ENCODE measurements around the gene IL10RA. TPM values are rescaled to one million over a fixed set of nuclear protein-coding genes. Genes with fewer than 3 reads are reported as not detected.
A peak's percentile ranks its signal among the peaks of the same experiment; 100 is the strongest.

The IL10RA gene
- total and polyA plus RNA-seq, 9 of the 15 experiments (the other 6 are each of a cell fraction or from before 2014, with no cell fraction given): 0.17 to 17.3 (median 2.9) TPM

- Histone ChIP-seq H3K4me2 (ENCODE audit: insufficient read depth, low read length) (no peak overlapping the region), H3K27ac (ENCODE audit: extremely low read depth, low read depth, low read length) (no peak overlapping the region), H2AFZ (ENCODE audit: low read depth, low read length) (no peak overlapping the region), H3K9me3 (replicated peaks; ENCODE audit: control insufficient read depth, insufficient read depth, low read depth, low read length) (no peaks in the 10 kb centered on the region), H3K9me1 (ENCODE audit: control insufficient read depth, insufficient read depth, low read length) (no peaks in the 10 kb centered on the region), H3K79me2 (ENCODE audit: control insufficient read depth, insufficient read depth, low read length) (no peaks in the 10 kb centered on the region), H4K20me1 (replicated peaks; ENCODE audit: control insufficient read depth, insufficient read depth, low read length) (no peaks in the 10 kb centered on the region), H3K9ac (ENCODE audit: insufficient read depth in 1 of 2, low read depth in 2 of 2, low read length in 2 of 2) (no peak overlapping the region), H3K4me1 (replicated peaks in 1 of 2; ENCODE audit: control insufficient read depth in 2 of 2, insufficient read depth in 2 of 2, low read length in 2 of 2) (peaks cover 0 to 5% of the 10 kb centered on the region in 2 experiments; a peak in 2 of 5 replicates), H3K4me3 (no peak overlapping the region), H3K27me3 (ENCODE audit: control insufficient read depth in 2 of 2, insufficient read depth in 2 of 2, low read length in 2 of 2) (no peaks in the 10 kb centered on the region), H3K36me3 (ENCODE audit: control insufficient read depth, insufficient read depth, low read length) (peaks cover 18% of the 10 kb centered on the region; the same call in 2 of the 3 replicates)
- intact Hi-C loops (cut with micrococcal nuclease) (no loop called here), in situ Hi-C loops (cut with MboI) (no loop called here)
- TF ChIP-seq STAT5A (IDR thresholded peaks at IDR 0.05; ENCODE audit: borderline replicate concordance, low read length): no peak
- TF ChIP-seq NR4A1 (CRISPR knock-in tag; IDR thresholded peaks at IDR 0.05): no peak
- no peak for TF ChIP-seq NR4A1 (tag; IDR thresholded peaks at IDR 0.05)
- TF ChIP-seq SETDB1 (IDR thresholded peaks at IDR 0.05; ENCODE audit: low read length): no peak
- TF ChIP-seq SREBF2 (CRISPR knock-in tag; IDR thresholded peaks at IDR 0.05): no peak
- peak; percentile 59; the same call in 1 of the 2 replicates for TF ChIP-seq CEBPG (CRISPR knock-in tag; IDR thresholded peaks at IDR 0.05)
- TF ChIP-seq CEBPG (tag; conservative IDR thresholded peaks at IDR 0.05 in 1 of 2, IDR thresholded peaks at IDR 0.05 in 1 of 2): peak; percentile 63 to 95
- TF ChIP-seq CEBPB (tag; IDR thresholded peaks at IDR 0.05): peak; percentile 93
- TF ChIP-seq, protein P1, sequence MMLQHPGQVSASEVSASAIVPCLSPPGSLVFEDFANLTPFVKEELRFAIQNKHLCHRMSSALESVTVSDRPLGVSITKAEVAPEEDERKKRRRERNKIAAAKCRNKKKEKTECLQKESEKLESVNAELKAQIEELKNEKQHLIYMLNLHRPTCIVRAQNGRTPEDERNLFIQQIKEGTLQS (IDR thresholded peaks at IDR 0.05): peak; percentile 38; the same call in 1 of the 2 replicates
- TF ChIP-seq, protein P1 (CRISPR knock-in tag; conservative IDR thresholded peaks at IDR 0.05): no peak
- TF ChIP-seq BACH1 (tag; IDR thresholded peaks at IDR 0.05): no peak
- TF ChIP-seq IRF9 (tag; IDR thresholded peaks at IDR 0.05): peak; percentile 55
- FAIRE-seq: no peak
- ChIA-PET CTCF (ENCODE audit: low intra/inter-chr PET ratio) (no interaction called here), POLR2A (no interaction called here)
- no TSS peak for BruUV-seq (replicated peaks)
- ATAC-seq: no peak
- WGBS (ENCODE audit: insufficient coverage, low coverage, missing lambda C conversion rate): 78% methylated on average over 2 of the region's 2 CpGs
- no peak for DNase-seq (ENCODE audit: extremely low read depth in 1 of 4, low spot score in 3 of 4)
These were observed 6.4 kb downstream of the IL10RA start for GRCh38 chr11:117992620-117993019.
